ENCODE data around the gene TBC1D5.

TBC1D5 gene

DNA sequence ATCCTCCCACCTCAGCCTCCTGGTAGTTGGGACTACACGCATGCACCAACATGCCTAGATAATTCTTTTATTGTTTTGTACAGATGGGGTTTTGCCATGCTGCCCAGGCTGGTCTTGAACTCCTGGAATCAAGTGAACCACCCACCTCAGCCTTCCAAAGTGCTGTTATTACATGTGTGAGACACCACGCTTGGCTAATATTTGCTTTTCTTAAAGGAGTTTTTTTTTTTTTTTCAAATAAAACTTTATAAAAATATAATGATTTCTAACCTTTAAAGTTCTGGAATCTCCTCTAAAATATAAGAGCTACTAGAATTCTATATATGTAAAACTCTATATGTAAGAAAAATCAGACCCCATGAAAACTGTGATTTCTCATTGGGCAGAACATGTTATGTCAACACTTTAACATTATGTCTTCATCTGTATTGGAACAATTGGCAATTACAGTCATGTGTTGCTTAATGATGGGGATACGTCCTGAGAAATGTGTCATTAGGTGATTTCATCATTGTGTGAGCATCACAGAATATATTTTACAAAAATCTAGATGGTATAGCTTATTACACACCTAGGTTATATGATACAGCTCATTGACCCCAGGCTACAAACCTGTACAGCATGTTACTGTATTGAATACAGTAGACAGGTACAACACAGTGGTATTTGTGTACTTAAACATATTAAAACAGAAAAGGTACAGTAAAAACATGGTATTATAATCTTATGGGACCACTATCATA is 480.6 kb downstream of the TBC1D5 start:
- no peak for DNase-seq

DNA sequence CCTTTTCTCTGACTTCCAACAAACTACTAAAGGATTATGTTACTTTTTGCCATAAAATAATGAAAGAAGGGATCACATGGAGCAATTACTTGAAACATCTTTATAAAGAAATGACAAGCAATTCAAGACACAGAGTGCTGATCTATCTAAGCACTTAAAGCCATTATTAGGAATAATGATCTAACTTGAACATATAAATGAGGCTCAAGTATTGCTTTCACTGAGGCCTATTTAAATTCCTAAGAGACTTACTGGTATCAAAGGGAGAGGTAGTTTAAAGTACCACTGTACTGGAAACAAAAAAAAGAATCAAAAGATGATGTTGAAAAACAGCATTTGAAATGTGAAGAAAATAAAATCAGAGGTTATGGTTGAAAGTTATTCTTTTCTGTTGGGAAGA is 482.2 kb downstream of the TBC1D5 start:
- DNase-seq = no peak

DNA sequence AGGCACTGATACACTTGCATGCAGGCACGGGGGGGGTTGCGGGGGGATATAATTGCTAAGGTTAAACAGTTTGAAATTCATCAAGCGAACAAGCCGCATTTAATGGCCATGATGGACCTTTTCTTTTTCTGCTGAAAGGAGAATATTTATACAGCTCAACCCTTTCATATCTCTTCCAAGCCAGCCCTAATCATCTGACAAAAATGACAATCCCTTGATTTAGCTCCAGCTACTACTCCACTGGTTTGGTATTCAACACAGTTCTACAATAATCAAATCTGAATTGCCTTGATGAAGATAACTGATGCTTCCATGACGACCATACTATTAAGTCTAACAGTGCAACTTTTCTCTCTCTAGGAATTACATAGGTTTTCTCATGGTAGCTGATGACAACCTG is 482.7 kb downstream of the TBC1D5 start:
- DNase-seq = no peak

DNA sequence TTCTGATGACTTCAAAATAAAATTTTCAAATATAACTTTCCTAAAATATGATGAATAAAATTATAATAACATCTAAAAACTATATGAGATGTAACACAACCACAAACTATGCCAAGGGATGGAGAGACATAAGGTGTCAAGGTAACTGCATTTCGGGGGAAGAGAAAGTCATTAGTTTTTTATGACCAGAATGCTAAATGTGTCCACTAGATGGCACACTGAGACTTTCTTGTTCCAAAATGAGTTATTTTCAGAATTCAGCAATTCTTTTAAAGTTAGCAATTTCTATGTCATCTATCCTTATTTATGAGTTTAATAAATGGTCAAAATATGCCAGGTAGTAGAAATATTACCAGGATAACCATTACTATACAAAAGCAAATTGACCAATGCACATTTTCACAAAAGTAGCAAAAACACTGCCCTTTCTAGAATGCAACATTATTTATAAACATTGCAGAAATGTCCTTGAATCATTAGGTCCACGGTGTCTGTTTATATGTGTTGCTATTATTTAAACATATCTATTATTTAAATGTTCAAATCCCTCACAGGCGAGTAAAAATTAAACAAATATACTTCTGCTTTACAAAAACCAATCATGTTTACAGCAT is 483.5 kb downstream of the TBC1D5 start:
- DNase-seq = no peak

DNA sequence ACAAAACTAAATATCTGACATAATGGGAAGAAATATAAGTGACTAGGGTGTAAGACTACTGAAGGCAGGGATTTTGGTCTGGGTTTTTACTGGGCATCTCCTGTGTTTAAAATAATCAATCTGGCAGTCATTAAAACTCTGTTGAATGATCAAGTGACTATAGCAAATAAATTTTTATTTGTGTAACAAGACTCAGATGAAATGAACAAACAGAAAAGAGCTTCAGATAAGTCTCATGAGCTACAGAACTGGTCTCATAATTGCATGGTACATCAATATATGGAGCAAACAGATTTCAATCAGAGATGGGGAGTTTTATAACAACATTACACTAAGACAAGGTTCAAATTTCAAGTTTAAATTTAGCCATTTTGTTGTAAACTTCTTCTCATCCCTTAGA is 485.2 kb downstream of the TBC1D5 start:
- DNase-seq = no peak

DNA sequence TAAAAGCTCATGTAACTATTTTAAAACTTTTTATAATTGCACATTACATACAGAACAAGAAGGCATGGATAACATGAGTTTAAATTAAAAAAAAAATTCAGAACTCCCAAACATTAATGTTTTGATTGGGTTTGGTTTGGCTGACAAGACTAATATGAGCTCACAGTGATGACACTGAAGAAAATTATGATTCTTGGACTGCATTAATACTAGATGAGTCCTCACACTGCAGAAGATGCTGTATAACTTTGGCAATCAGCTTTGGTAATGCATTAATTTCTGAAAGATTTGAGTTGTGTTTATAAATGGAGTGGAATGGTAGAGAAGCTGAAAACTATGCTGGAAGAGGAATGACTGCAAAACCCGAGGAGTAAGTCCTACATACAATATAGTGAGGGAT is 498.8 kb downstream of the TBC1D5 start:
- DNase-seq = no peak

DNA sequence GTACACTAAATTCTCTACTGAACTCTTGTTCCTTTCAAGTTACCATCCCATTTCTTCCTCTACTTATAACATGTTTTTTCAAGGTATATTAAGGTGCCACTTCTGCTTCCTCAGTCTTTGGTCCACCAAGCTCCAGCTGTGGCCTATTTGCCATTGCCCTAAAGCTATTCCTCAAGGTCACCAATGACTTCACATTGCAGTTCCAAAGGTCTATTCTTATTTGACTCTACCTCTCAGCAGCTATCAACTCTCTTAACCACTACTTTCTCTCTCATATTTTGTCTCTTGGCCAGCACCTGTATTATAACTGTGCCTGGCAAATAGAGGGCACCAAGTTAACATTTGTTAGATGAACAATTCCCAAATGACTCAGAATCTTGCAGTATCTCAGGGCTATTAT is 503.0 kb downstream of the TBC1D5 start:
- no peak for DNase-seq

DNA sequence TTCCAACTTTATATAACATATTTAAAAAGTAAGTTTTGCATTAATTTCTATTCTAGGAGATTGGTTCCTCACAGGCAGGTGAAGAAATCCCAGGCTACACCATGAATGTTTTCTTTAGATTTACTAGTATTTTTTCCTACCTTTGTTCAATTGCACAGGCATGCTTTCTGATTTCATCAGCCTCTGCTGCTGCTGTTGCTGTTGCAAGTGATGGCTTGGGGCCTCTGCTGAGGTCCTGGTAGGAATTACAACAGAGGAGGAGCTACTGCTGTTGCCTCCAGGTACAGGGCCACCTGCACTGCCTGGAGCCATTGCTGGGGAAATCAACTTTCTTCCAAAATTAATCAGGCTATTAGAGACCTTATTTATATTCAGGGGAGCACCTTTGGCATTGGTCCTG is 504.4 kb downstream of the TBC1D5 start:
- DNase-seq = no peak

DNA sequence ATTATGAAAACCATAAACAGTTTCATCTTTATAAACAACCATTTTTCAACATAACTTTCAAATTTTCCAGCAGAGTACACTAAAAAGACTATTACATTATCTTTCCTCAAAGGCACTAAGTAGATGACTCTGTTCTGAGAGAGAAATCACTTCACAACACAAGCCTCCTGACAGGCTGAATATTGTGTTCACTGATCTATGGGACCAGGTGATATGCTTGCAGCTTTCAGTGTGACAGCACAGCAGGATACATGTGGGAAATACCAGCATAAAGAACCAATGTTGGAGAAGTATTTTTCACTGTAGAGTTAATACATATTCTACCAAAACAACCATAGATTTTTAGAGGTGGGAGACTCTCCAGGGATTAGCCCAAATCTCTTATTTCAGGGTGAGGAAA is 507.1 kb downstream of the TBC1D5 start:
- no peak for DNase-seq

DNA sequence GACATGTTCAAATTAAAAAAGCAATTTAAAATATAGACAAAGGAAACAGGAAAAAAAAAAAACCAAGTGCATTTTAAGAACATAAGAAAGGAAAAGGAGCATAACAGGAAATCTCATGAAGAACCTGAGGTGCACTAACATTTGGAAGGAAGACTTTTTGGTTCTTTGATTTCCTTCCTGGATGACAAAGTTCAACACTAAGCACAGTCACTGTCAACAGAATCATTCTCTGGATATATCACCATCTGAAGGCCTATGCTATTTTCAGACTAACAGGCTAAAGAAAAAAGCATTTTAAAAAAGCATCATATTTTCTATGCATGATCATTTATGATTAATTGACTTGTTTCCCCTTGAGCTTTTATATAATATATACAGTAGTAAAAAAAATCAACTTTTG is 508.0 kb downstream of the TBC1D5 start:
- DNase-seq = no peak

DNA sequence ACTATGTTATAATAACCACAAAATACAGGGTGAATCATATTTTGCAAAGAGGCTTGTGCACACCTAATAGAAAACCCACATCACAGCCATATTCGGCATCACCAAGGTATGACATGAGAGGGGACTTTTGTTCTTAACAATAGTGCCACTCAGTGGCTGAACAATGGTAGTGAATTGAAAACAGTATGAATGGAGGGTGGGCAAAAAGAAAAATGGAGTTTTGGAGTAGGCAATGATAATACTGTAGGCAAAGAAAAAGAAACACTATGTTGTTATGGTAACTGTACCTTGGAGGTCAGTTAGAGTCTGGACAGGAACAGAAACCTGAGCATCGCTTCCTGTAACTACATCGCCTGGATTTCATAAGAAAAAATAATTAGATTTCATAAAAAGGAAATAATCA is 509.0 kb downstream of the TBC1D5 start:
- no peak for DNase-seq

DNA sequence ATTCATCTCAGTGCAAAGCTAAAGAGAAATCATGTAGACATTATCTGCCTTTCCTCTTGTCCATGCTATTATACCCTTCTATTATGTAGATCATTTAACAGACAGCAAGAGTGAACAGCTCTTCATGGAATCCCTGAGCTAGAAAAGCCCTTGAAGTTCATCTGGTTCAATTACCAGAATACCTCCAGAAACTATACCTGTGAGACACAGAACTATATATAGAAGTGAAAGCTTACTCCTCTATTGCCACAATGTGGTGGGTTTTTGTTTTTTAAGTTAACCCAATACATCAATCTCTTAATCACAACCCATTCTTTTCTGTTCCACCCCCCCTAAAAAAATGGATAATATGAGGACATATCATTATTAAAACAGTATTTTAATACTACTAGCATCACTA is 510.0 kb downstream of the TBC1D5 start:
- no peak for DNase-seq

DNA sequence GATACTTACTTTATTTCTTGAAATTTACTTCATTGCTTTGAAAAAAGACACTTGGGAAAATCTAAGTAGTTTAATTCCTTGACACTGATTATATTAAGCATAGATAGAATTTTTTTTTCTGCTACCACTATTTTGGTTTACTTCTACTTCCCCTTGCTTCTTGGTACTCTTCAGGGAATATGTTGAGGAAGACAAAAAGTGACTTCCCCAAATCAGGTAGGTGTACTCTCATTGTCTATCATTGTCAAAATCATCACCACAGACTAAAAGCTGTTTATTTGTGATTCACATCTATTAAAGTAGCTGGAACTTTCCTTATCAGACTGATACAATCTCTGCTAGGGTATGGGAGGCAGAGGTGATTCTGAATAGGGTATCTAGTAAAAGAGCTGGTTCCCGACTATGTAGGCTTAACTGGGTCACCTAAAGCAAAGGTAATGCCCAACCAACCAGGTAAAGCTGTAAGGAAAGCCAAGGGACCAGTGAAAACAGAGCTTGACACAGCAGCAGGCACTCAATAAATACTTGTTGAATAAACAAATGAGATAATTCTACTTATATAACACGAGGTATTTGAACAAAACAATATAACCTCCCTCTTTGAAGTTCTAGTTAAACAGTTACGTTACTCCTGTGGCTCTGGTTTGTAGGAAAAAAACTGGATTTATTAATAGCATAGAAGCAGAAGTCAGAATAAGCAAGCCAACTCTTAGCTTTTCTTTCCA is 510.7 kb downstream of the TBC1D5 start:
- DNase-seq = no peak

DNA sequence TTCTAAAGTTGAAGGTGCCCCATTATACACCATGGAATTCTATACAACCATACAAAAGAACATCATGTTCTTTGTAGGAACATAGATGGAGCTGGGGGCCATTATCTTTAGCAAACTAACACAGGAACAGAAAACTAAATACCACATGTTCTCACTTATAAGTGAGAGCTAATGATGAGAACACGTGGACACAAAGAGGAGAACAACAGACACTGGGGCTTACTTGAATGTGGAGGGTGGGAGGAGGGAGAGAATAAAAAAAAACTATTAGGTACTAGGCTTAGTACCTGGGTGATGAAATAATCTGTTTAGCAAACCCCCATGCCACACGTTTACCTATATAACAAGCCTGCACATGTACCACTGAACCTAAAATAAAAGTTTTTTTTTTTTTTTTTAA is 515.0 kb downstream of the TBC1D5 start:
- DNase-seq = no peak

DNA sequence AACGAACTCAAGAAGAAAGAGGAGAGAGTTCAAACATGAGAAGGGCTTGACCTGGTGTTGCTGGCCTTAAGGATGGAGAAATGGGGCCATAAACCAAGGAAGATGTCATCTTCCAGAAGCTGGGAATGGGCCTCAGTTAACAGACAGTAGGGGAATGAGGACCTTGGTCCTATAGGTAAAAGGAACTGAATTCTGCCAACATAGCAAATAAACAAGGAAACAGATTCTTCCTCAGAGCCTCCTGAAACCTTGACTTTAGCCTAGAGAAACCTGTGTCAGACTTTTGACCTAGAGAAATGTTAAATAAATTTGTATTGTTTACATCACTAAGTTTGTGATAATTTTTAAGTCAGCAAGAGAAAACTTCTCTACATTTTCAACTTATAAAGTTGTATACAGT is 520.9 kb downstream of the TBC1D5 start:
- DNase-seq = no peak

DNA sequence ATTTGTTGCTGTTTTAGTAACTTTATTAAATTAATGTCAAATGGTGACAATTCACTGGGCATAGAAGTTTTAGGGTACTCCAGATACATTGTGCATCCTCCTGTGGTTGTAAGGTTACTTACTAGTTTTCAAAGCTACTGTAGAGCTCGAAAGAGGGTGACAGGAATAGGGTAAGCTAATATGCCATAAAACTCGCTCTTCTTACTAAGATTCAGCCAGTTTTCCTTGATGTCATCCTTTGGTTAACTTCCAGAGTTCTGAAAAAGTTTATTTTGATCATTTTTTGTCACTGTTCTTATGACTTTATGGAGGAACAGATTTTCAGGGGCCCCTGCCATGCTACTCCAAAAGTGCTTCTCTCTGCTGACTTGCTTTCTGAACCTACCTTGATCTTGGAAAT is 522.8 kb downstream of the TBC1D5 start:
- DNase-seq = no peak

DNA sequence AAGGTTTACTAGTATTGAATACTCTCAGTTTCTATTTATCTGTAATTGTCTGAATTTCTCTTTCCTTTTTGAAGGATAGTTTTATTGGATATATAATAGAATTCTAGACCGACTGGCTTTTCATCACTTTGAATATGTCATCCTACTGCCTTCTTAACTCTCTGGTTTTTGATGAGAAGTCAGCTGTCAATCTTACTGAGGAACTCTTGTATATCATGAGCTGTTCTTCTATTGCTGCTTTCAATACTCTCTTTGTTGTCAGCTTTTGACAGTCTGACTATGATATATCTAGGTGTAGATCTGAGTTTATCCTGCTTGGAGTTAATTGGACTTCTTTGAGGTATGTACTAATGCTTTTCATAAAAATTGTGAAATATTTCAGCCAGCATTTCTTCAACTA is 523.8 kb downstream of the TBC1D5 start:
- DNase-seq = no peak

DNA sequence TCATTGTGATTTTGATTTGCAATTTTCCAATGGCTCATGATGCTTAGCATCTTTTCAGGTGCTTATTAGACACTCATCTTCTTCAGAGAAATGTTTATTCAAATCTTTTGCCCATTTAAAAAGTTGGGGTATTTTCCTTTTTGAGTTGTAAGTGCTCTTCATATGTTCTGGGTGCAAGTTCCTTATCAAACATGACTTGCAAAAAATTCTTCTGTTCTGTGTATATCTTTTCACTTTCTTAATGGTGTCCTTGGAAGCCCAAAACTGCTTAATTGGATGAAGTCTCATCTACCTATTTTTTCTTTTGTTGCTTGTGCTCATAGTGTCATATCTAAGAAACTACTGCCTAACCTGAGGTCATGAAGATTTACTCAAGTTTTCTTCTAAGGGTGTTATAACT is 524.8 kb downstream of the TBC1D5 start:
- DNase-seq = no peak

DNA sequence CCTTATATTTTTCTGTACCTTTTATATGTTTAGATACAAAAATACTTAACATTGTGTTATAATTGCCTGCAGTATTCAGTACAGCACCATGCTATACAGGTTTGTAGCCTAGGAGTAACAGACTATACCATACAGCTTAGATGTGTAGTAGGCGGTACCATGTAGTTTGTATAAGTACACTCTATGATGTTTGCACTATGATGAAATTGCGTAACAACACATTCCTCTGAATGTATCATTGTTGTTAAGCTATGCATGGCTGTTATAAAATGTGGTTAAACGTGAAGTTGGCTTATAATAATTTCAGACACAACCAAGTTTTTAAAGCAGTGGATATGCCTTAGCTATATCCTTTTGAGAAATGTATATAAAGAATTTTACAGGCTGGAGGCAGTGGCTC is 529.3 kb downstream of the TBC1D5 start:
- no peak for DNase-seq

DNA sequence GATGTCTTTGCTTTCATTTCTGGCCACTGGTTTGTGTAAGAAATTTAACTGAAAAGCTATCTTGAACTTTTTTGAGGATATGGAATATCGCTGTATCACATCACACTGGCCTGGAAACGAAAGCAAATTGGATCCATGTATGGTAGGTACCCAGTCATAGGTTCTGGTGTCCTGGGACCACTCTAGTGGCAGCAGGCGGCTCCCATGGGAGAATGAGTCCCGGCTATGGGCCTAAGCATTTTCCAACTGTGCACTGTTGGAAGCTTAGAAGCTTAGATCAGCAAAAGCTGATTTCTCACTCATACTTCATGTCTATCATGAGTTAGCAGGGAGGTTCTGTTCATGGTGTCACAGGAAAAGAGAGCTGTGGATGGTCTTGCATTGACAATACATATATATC is 534.5 kb downstream of the TBC1D5 start:
- DNase-seq = no peak

DNA sequence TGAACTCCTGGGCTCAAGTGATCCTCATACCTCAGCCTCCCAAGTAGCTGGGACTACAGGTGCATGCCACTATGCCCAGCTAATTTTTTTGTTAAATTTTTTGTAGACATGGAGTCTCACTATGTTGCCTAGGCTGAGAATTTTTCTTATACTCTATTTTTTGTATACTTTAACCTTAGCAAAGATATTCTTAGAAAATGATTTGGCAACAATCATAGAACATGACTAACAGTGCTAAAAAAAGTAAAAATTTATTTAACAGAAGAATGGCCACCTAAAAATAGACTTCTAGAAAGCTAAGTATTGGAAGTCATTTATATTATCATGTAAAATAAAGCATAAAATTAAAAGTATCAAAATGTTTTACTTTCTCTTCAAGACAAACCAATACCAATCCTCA is 535.4 kb downstream of the TBC1D5 start:
- DNase-seq = no peak

DNA sequence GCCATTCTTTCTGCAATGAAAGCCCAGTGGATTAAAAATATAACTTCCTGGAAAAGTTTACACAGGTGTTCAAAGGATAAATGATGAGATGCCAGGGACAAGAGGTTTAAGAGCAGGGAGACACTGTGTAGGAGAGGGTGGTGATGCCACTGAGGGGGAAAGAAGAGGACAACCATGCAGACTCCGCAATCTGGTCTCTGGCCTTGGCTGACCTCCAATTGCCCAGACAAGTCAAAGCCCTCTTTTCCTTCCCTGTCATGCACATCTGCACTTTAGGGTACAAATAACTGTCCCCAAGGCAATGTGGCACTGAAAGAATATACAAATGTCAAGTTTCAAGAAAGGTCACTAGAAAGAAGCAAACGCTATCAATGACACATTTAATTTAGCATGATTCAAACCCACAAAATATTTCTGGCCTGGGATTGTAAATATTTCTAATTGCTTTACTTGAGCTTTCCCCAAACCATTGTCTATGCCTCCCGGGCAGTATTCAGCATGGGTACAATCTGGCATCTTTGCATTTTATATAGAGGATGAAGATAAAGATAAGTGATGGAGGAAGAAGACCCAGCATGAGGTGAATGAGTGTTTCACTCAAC is 538.3 kb downstream of the TBC1D5 start:
- no peak for DNase-seq

DNA sequence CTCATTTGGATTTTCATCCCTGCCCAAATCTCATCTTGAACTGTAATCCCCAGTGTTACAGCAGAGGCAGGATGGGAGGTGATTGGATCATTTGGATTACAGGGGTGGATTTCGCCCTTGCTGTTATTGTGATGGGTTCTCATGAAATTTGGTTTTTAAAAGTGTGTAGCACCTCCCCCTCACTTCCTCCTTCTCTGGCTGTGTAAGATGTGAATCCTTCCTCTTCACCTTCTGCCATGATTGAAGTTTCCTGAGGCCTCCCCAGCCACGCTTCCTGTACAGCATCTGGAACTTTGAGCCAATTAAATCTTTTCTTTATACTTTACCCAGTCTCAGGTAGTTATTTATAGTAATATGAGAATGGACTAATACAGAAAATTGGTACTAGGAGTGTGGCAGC is 540.9 kb downstream of the TBC1D5 start:
- no peak for DNase-seq

Measured in NCI-H524 treated with DMSO at 0.1 percent for 48 hours (cell line).